OCI-LY1 (cell line): Measurements from ENCODE around the gene E2F3.

Experiments
- EZH2 ChIP-seq: fragments of 200-600 bp; sonication (generic), shearing (Covaris generic); IDR thresholded peaks from 2 replicates; pipeline ENCODE4 v1.8.0; 2017; ENCODE audit warnings: borderline replicate concordance, mixed run types, mild to moderate bottlenecking, antibody characterized with exemption, low read length, moderate library complexity, mixed read lengths
- TF ChIP-seq, protein P1 (sequence below): fragments of 200-600 bp; sonication (generic), shearing (Covaris generic); IDR thresholded peaks from 2 replicates; pipeline ENCODE4 v1.5.1; 2017; ENCODE audit warnings: mild to moderate bottlenecking, antibody characterized with exemption, low read length, moderate library complexity, mixed read lengths

DNA sequence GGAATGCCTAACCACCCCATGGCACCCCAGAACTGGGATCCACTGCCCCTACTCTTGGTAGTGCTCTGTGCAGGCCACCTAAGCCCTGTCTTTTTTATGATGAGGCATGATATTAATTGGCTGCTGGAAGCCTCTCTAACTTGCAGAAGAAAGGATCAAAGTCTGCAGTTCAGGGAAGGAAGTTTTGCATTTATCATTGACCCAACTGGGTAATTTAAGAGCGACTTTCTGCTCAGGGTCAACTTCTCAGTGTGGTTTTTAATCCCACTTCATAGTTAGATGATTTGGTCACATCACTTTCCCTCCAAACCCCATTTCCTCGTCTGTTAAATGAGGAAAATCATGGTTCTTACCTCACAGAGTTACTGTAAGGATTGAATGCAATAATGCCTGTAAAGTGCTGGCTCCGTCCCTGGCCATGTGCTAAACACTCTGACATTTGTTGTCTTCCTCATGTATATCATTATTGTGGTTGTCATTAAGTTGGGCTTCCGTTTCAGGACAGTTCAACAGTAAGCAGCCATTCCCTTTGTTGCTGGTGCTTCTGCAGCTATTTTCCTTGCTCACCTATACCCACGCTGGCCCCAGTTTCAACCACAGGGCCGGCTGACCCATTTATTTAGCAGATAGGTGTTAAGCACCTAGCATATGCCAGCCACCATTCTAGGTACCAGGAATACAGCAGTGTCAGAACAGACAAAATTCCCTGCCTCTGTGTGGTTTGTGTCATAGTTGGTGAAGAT, 14.2 kb downstream of the E2F3 start:
- TF ChIP-seq, protein P1, sequence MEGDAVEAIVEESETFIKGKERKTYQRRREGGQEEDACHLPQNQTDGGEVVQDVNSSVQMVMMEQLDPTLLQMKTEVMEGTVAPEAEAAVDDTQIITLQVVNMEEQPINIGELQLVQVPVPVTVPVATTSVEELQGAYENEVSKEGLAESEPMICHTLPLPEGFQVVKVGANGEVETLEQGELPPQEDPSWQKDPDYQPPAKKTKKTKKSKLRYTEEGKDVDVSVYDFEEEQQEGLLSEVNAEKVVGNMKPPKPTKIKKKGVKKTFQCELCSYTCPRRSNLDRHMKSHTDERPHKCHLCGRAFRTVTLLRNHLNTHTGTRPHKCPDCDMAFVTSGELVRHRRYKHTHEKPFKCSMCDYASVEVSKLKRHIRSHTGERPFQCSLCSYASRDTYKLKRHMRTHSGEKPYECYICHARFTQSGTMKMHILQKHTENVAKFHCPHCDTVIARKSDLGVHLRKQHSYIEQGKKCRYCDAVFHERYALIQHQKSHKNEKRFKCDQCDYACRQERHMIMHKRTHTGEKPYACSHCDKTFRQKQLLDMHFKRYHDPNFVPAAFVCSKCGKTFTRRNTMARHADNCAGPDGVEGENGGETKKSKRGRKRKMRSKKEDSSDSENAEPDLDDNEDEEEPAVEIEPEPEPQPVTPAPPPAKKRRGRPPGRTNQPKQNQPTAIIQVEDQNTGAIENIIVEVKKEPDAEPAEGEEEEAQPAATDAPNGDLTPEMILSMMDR = no peak
- no peak for TF ChIP-seq EZH2
